ENCODE data around the gene EGFLAM.

GRCh38 chr5:38463634-38464521 is 205.5 kb downstream of the EGFLAM start:
- TF ChIP-seq, protein P1, sequence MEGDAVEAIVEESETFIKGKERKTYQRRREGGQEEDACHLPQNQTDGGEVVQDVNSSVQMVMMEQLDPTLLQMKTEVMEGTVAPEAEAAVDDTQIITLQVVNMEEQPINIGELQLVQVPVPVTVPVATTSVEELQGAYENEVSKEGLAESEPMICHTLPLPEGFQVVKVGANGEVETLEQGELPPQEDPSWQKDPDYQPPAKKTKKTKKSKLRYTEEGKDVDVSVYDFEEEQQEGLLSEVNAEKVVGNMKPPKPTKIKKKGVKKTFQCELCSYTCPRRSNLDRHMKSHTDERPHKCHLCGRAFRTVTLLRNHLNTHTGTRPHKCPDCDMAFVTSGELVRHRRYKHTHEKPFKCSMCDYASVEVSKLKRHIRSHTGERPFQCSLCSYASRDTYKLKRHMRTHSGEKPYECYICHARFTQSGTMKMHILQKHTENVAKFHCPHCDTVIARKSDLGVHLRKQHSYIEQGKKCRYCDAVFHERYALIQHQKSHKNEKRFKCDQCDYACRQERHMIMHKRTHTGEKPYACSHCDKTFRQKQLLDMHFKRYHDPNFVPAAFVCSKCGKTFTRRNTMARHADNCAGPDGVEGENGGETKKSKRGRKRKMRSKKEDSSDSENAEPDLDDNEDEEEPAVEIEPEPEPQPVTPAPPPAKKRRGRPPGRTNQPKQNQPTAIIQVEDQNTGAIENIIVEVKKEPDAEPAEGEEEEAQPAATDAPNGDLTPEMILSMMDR (IDR thresholded peaks at IDR 0.05; ENCODE audit: extremely low read depth in 1 of 2, insufficient read depth in 1 of 2, low read depth in 1 of 2, low read length in 2 of 2) = no peak
- TF ChIP-seq POLR2A (IDR thresholded peaks at IDR 0.05; ENCODE audit: low read depth, low read length) (peak; percentile 73), JUN (IDR thresholded peaks at IDR 0.05; ENCODE audit: borderline replicate concordance, insufficient read depth, insufficient read length, low read depth) (peak; percentile 97)
